ENCODE data around the gene STAMBP. TPM values are rescaled to one million over a fixed set of nuclear protein-coding genes. Genes with fewer than 3 reads are reported as not detected.

STAMBP gene
- total RNA-seq, 1 donor from 2014 or later, result 35.4 TPM

DNA sequence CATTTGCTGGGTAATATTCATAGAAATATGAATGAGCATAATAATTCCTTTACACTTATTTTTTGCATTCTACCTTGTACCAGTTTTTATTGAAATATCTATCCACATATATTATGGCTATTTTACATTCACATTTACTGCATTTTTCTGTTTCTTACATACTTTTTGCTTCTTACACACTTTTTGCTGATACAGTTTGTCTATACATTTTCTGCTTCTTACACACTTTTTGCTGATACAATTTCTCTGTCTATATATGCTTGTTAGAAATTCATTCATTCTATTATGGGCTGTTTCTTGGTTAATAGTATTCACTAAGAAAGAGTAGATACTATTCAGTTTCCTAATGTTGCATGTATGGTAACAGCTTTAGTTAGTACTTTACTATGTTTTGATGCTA is 16.9 kb upstream of the STAMBP start:
- ChIA-PET CTCF (interaction anchor here (1.6 kb wide), 1 partner anchor 12 kb away, joined by 5 read pairs; no protein-coding TSS in a partner anchor), POLR2A (no interaction called here)
- Mint-ChIP-seq H3K4me3 (no peak overlapping the region), H3K36me3 (ENCODE audit: low read depth) (no peaks in the 10 kb centered on the region), H3K4me1 (no peaks in the 10 kb centered on the region), H3K27ac (no peak overlapping the region), H3K9me3 (no peaks in the 10 kb centered on the region), H3K27me3 (peaks cover 8% of the 10 kb centered on the region)
- intact Hi-C loops (cut with micrococcal nuclease), result no loop called here
- ATAC-seq (ENCODE audit: low read depth), result no peak
- DNase-seq, result no peak
- TF ChIP-seq, protein P1, sequence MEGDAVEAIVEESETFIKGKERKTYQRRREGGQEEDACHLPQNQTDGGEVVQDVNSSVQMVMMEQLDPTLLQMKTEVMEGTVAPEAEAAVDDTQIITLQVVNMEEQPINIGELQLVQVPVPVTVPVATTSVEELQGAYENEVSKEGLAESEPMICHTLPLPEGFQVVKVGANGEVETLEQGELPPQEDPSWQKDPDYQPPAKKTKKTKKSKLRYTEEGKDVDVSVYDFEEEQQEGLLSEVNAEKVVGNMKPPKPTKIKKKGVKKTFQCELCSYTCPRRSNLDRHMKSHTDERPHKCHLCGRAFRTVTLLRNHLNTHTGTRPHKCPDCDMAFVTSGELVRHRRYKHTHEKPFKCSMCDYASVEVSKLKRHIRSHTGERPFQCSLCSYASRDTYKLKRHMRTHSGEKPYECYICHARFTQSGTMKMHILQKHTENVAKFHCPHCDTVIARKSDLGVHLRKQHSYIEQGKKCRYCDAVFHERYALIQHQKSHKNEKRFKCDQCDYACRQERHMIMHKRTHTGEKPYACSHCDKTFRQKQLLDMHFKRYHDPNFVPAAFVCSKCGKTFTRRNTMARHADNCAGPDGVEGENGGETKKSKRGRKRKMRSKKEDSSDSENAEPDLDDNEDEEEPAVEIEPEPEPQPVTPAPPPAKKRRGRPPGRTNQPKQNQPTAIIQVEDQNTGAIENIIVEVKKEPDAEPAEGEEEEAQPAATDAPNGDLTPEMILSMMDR (IDR thresholded peaks at IDR 0.05), result no peak

DNA sequence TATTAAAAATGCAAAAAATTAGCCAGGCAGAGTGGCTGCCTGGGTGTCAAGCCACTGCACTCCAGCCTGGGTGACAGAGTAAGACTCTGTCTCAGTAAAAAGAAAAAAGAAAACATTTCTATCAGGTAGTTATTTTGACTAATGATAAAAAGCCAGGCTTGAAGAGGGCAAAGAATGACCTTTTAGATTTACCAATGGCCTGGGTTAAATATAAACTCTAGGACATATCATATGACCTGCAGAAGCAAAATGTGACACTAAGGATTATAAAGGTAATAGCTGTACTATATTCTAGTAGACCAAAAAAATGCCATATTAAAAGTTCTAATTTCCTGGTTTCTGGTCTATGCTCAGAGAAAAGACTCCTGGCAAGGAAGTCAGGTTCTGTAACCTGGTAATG is 16.1 kb upstream of the STAMBP start:
- DNase-seq (no peak), ATAC-seq (ENCODE audit: low read depth) (no peak)
- H3K27ac Mint-ChIP-seq, result no peak overlapping the region
- TF ChIP-seq, protein P1 (IDR thresholded peaks at IDR 0.05), result no peak
- no peak overlapping the region for H3K4me3 Mint-ChIP-seq
- no peaks in the 10 kb centered on the region for H3K36me3 Mint-ChIP-seq (ENCODE audit: low read depth)
- ChIA-PET CTCF (interaction anchor here (1.6 kb wide), 1 partner anchor 11 kb away, joined by 5 read pairs; no protein-coding TSS in a partner anchor), POLR2A (no interaction called here)
- no peaks in the 10 kb centered on the region for H3K4me1 Mint-ChIP-seq
- intact Hi-C loops (cut with micrococcal nuclease), result no loop called here
- peaks cover 8% of the 10 kb centered on the region for H3K27me3 Mint-ChIP-seq
- no peaks in the 10 kb centered on the region for H3K9me3 Mint-ChIP-seq

DNA sequence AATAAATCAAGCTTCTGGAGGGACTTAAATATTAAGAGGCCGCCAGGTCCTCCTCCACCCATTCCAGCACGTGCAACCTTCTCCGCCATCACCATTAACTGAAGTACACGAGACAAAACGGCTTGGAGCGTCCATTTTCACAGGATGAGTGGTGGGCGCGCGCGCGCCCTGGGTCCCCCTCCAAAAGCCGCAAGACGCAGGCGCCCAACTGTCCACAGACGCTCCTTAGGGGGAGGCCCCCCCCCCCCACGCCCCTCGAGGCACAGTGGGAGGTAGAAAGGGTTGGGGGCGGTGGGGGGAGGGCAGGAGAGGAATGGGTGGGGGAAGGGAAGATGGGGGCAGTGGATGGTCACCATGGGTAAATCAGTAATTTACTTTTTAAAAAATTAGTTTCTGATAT is 10.5 kb upstream of the STAMBP start:
- POLR2A ChIA-PET, result no interaction called here

DNA sequence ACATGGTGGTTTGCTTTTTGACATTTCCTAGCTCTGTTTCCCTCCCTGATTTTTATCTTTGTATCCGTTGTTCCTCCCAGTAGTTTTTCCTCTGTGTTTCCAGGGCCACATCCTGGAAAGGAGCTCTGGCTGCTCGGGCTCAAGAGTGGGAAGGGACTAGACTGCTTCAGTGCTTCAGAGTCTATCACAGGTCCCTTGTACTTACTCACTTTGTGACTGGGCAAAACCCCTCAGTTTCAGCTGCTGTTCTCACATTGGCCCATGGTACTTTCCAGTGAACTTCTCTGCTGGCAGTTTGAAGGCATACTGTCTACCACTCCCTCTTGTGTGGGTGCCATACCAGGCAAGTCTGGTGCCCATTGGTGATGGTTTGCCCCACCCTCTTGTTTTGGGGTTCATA is 7.5 kb upstream of the STAMBP start:
- Mint-ChIP-seq H3K27ac (peak overlapping the region; percentile 79), H3K4me3 (no peak overlapping the region), H3K4me1 (peaks cover 24% of the 10 kb centered on the region), H3K9me3 (no peaks in the 10 kb centered on the region), H3K27me3 (no peaks in the 10 kb centered on the region), H3K36me3 (ENCODE audit: low read depth) (no peaks in the 10 kb centered on the region)
- TF ChIP-seq, protein P1 (IDR thresholded peaks at IDR 0.05), result no peak
- ChIA-PET CTCF (interaction anchor here (0.8 to 7.4 kb wide), 2 partner anchors 329 to 513 kb away, joined by 3 to 114 read pairs; no protein-coding TSS in a partner anchor), POLR2A (interaction anchor here (0.9 kb wide), 1 partner anchor 106 kb away, joined by 3 read pairs; no protein-coding TSS in a partner anchor)
- no peak for DNase-seq
- intact Hi-C loops (cut with micrococcal nuclease), result no loop called here
- ATAC-seq (ENCODE audit: low read depth), result peak; percentile 62

More for the DNA sequence above, 10.5 kb upstream of the STAMBP start:
- peaks cover 5% of the 10 kb centered on the region for H3K27me3 Mint-ChIP-seq
- CTCF ChIA-PET, result no interaction called here
- H3K36me3 Mint-ChIP-seq (ENCODE audit: low read depth), result no peaks in the 10 kb centered on the region
- ATAC-seq (ENCODE audit: low read depth) (no peak), DNase-seq (no peak)
- TF ChIP-seq, protein P1 (IDR thresholded peaks at IDR 0.05), result no peak
- no peaks in the 10 kb centered on the region for H3K9me3 Mint-ChIP-seq
- intact Hi-C loops (cut with micrococcal nuclease), result no loop called here
- H3K4me1 Mint-ChIP-seq, result peaks cover 23% of the 10 kb centered on the region
- H3K27ac Mint-ChIP-seq, result no peak overlapping the region
- no peak overlapping the region for H3K4me3 Mint-ChIP-seq

DNA sequence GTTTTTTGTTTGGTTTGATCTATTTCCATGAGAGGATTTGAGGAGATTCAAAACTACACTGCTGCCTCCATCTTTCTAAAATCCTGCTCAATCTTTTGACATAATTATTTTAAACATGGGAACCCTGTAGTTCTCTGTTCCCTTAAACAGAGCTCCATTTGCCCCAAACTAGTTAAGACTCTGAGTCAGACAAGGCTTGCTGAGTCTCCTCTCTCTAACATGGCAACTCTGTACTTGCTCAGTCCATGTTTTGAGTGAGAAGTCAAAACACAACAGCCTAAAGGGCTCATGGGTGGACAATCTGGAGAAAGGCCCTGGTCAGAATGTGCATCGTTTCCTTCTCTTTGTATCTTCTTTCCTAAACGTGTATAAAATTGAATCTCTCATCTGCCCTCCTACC is 7.1 kb upstream of the STAMBP start:
- intact Hi-C loops (cut with micrococcal nuclease), result no loop called here
- DNase-seq (no peak), ATAC-seq (ENCODE audit: low read depth) (no peak)
- H3K27me3 Mint-ChIP-seq, result no peaks in the 10 kb centered on the region
- no peaks in the 10 kb centered on the region for H3K36me3 Mint-ChIP-seq (ENCODE audit: low read depth)
- no peaks in the 10 kb centered on the region for H3K9me3 Mint-ChIP-seq
- peak overlapping the region; percentile 79 for H3K27ac Mint-ChIP-seq
- CTCF ChIA-PET, result interaction anchor here (0.8 to 7.4 kb wide), 4 partner anchors 283 to 513 kb away, joined by 3 to 114 read pairs (median 31); partner anchors contain the start of gene BOLA3
- no peak overlapping the region for H3K4me3 Mint-ChIP-seq
- POLR2A ChIA-PET, result interaction anchor here (0.9 to 1.3 kb wide), 2 partner anchors 42 to 105 kb away, joined by 3 read pairs; partner anchors contain the start of gene DUSP11
- H3K4me1 Mint-ChIP-seq, result peaks cover 24% of the 10 kb centered on the region
- TF ChIP-seq, protein P1 (IDR thresholded peaks at IDR 0.05), result no peak
